GM12892 (cell line): ENCODE results near the gene TAOK1.

Experiments
- POLR2A ChIP-seq: IDR thresholded peaks from 2 replicates; pipeline ENCODE4 v1.6.1; 2011; ENCODE audit warnings: low read depth, low read length, control low read depth
- POLR2AphosphoS5 ChIP-seq: IDR thresholded peaks from 2 replicates; pipeline ENCODE4 v1.6.1; 2011; ENCODE audit warnings: low read depth, low read length, control low read depth

GRCh38 chr17:29581583-29582253 lies 191.6 kb downstream of the TAOK1 start:
- TF ChIP-seq POLR2AphosphoS5 (no peak), POLR2A (no peak)
